GM12892 (cell line): ENCODE data around the gene TSPAN9.

Experiments
- POLR2AphosphoS5 ChIP-seq: IDR thresholded peaks from 2 replicates; pipeline ENCODE4 v1.6.1; 2011; ENCODE audit warnings: low read depth, low read length, control low read depth
- TAF1 ChIP-seq: IDR thresholded peaks from 2 replicates; pipeline ENCODE4 v1.6.1; 2011; ENCODE audit warnings: low read depth, mild to moderate bottlenecking, control low read depth, low read length, borderline replicate concordance

DNA sequence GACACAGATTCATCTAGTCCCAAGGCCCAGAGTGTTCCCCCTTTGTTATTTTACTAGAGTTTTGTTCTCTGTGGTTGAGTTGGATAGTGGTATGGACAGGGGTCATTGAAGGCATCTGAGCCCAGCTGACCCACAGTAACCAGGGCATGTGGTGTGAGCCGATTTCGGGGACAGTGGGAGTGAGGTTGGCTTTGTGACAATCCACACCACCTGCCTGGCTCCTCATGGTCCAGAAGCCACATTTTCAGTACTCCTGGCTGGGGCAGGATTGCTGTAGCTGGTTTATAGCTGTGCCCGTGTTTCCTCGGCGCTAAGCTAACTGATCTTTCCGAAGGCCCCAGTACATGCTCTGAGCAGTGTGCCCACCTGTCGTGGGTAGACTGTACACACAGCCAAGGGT is 116.0 kb downstream of the TSPAN9 start:
- TF ChIP-seq TAF1 = no peak
- TF ChIP-seq POLR2AphosphoS5 = no peak
